HepG2 (cell line): ENCODE data around the gene ARHGDIA. TPM values are rescaled to one million over a fixed set of nuclear protein-coding genes. Genes with fewer than 3 reads are reported as not detected.
A peak's percentile ranks its signal among the peaks of the same experiment; 100 is the strongest.

Source experiments
- CEBPB ChIP-seq: IDR thresholded peaks from 2 replicates; pipeline ENCODE4 v1.6.1; 2011; ENCODE audit warnings: low read depth, low read length, improper control_type of control experiment, borderline replicate concordance
- CHCHD3 ChIP-seq: sonication (generic); formaldehyde crosslinking; IDR thresholded peaks from 2 replicates; pipeline ENCODE4 v1.8.0; 2022; ENCODE audit warnings: mild to moderate bottlenecking, missing genetic modification reagents, moderate library complexity
- GZF1 ChIP-seq: sonication (generic); formaldehyde crosslinking; IDR thresholded peaks from 2 replicates; pipeline ENCODE4 v1.5.1; 2020; ENCODE audit warnings: mild to moderate bottlenecking, missing genetic modification reagents
- HES4 ChIP-seq: sonication (generic); formaldehyde crosslinking; IDR thresholded peaks from 2 replicates; pipeline ENCODE4 v1.9.0; 2021; ENCODE audit warnings: mild to moderate bottlenecking, missing genetic modification reagents, borderline replicate concordance
- HNF4G ChIP-seq, 2 experiments: sonication (generic) in 1 of 2; formaldehyde crosslinking in 1 of 2; IDR thresholded peaks; 2 replicates each; pipeline versions ENCODE4 v1.4.0 to v1.6.1; 2011 to 2020; ENCODE audit warnings: borderline replicate concordance in 2 of 2, low read depth in 2 of 2, mild to moderate bottlenecking in 2 of 2, low read length in 1 of 2, missing genetic modification reagents in 1 of 2, moderate library complexity in 1 of 2
- JUND ChIP-seq: sonication (generic); formaldehyde crosslinking; IDR thresholded peaks from 2 replicates; pipeline ENCODE4 v1.8.0; 2022; ENCODE audit warnings: mild to moderate bottlenecking, missing genetic modification reagents
- KLF6 ChIP-seq: IDR thresholded peaks from 2 replicates; pipeline ENCODE4 v1.8.0; 2016; ENCODE audit warnings: missing biosample characterization, missing genetic modification reagents
- NPAS2 ChIP-seq: sonication (generic); formaldehyde crosslinking; IDR thresholded peaks from 2 replicates; pipeline ENCODE4 v1.8.0; 2022; ENCODE audit warnings: mild to moderate bottlenecking, missing genetic modification reagents, borderline replicate concordance
- PLRG1 ChIP-seq: fragments of 450-650 bp; conservative IDR thresholded peaks from 2 replicates; pipeline ENCODE4 v1.6.1; 2016
- RARA ChIP-seq: IDR thresholded peaks from 2 replicates; pipeline ENCODE4 v1.6.1; 2016; ENCODE audit warnings: missing genetic modification reagents, missing compliant biosample characterization
- REST ChIP-seq, 2 experiments: IDR thresholded peaks; 2 replicates each; pipeline ENCODE4 v1.6.1; 2011 to 2012; ENCODE audit warnings: low read length in 2 of 2, borderline replicate concordance in 1 of 2, low read depth in 1 of 2, mild to moderate bottlenecking in 1 of 2, moderate library complexity in 1 of 2
- SAP130 ChIP-seq: IDR thresholded peaks from 2 replicates; pipeline ENCODE4 v1.6.1; 2016; ENCODE audit warnings: low read depth
- TBP ChIP-seq: sonication (generic); formaldehyde crosslinking; IDR thresholded peaks from 2 replicates; pipeline ENCODE4 v1.5.0; 2020; ENCODE audit warnings: missing genetic modification reagents
- UBTF ChIP-seq: sonication (generic); formaldehyde crosslinking; IDR thresholded peaks from 2 replicates; pipeline ENCODE4 v1.4.0; 2020; ENCODE audit warnings: mild to moderate bottlenecking, missing genetic modification reagents
- ZNF143 ChIP-seq: sonication (generic); formaldehyde crosslinking; IDR thresholded peaks from 2 replicates; pipeline ENCODE4 v1.4.0; 2020; ENCODE audit warnings: missing genetic modification reagents
- ZNF331 ChIP-seq: sonication (generic); formaldehyde crosslinking; IDR thresholded peaks from 2 replicates; pipeline ENCODE4 v1.4.0; 2020; ENCODE audit warnings: missing genetic modification reagents
- ZNF382 ChIP-seq: sonication (generic); formaldehyde crosslinking; IDR thresholded peaks from 2 replicates; pipeline ENCODE4 v1.5.0; 2020; ENCODE audit warnings: missing genetic modification reagents, mild to moderate bottlenecking, borderline replicate concordance
- ZNF441 ChIP-seq: sonication (generic); formaldehyde crosslinking; IDR thresholded peaks from 2 replicates; pipeline ENCODE4 v1.7.0; 2021; ENCODE audit warnings: missing genetic modification reagents, borderline replicate concordance
- ZNF558 ChIP-seq: sonication (generic); formaldehyde crosslinking; IDR thresholded peaks from 2 replicates; pipeline ENCODE4 v1.9.0; 2022; ENCODE audit warnings: mild to moderate bottlenecking, missing genetic modification reagents, borderline replicate concordance
- ZNF580 ChIP-seq: IDR thresholded peaks from 2 replicates; pipeline ENCODE4 v1.6.1; 2016; ENCODE audit warnings: low read depth, borderline replicate concordance
- ZNF672 ChIP-seq: sonication (generic); formaldehyde crosslinking; IDR thresholded peaks from 2 replicates; pipeline ENCODE4 v1.8.1; 2022; ENCODE audit warnings: missing genetic modification reagents
- ZNF775 ChIP-seq: sonication (generic); formaldehyde crosslinking; IDR thresholded peaks from 2 replicates; pipeline ENCODE4 v1.4.0; 2020; ENCODE audit warnings: missing genetic modification reagents, mild to moderate bottlenecking, moderate library complexity, borderline replicate concordance
- ZNF782 ChIP-seq: sonication (generic); formaldehyde crosslinking; IDR thresholded peaks from 2 replicates; pipeline ENCODE4 v1.4.0; 2020; ENCODE audit warnings: missing genetic modification reagents, mild to moderate bottlenecking, borderline replicate concordance
- polyA plus RNA-seq, 8 experiments: library from polyadenylated mRNA; depleted of rRNA in 3 of 8; stranded (reverse) in 7 of 8; unstranded in 1 of 8; fragments of >200 nt; fragmentation: Illumina TruSeq in 4 of 8; extraction: Trizol in 4 of 8; gene quantifications; 2 replicates each; pipeline versions ENCODE4 v1.2.1 to v1.2.3, GENCODE V29; 2011 to 2016; ENCODE audit warnings: low read depth in 4 of 8, missing spikeins in 1 of 8, mixed read lengths in 1 of 8; ENCODE audit not compliant: insufficient read depth in 1 of 8
- total RNA-seq, 5 experiments: library from RNA; depleted of rRNA; stranded (reverse); fragments of >200 nt; fragmentation: Illumina TruSeq; extraction: Trizol; gene quantifications; 2 replicates each; pipeline ENCODE4 v1.2.3, GENCODE V29; 2016; ENCODE audit warnings: low read depth in 1 of 5

ARHGDIA gene
- total and polyA plus RNA-seq, 2 of the 13 experiments (the other 11 are each of a cell fraction or from before 2014, with no cell fraction given): 40.0 to 64.0 TPM

- TF ChIP-seq HNF4G (IDR thresholded peaks at IDR 0.05; ENCODE audit: borderline replicate concordance, low read depth, low read length): no peak
- peak; percentile 48; the same call in 1 of the 2 replicates for TF ChIP-seq HNF4G (CRISPR knock-in tag; IDR thresholded peaks at IDR 0.05; ENCODE audit: borderline replicate concordance, low read depth)
- TF ChIP-seq ZNF580 (CRISPR knock-in tag): 0 out of 2 replicates have a peak, but pooled peaks have one; percentile 18
- no peak for TF ChIP-seq RARA (CRISPR knock-in tag)
- TF ChIP-seq PLRG1: no peak
- peak; percentile 88; the same call in 1 of the 2 replicates for TF ChIP-seq HES4
- TF ChIP-seq SAP130: no peak; the same call in 1 of the 2 replicates
- no peak for TF ChIP-seq ZNF382 (CRISPR knock-in tag)
- TF ChIP-seq CHCHD3 (CRISPR knock-in tag): peak; percentile 81; the same call in 1 of the 2 replicates
- TF ChIP-seq ZNF331 (CRISPR knock-in tag): no peak
- no peak for TF ChIP-seq CEBPB
- no peak for TF ChIP-seq NPAS2 (CRISPR knock-in tag)
- TF ChIP-seq GZF1 (CRISPR knock-in tag): 0 out of 2 replicates have a peak, but pooled peaks have one; percentile 10
- TF ChIP-seq ZNF672 (CRISPR knock-in tag): peak; percentile 88; the same call in 1 of the 2 replicates
- TF ChIP-seq ZNF775 (CRISPR knock-in tag): no peak
- TF ChIP-seq UBTF (CRISPR knock-in tag): peak; percentile 41; the same call in 1 of the 2 replicates
- TF ChIP-seq ZNF143 (CRISPR knock-in tag): no peak
- 0 out of 2 replicates have a peak, but pooled peaks have one; percentile 4 for TF ChIP-seq TBP (CRISPR knock-in tag)
- TF ChIP-seq REST (IDR thresholded peaks at IDR 0.05; ENCODE audit: borderline replicate concordance in 1 of 2, low read depth in 1 of 2, low read length in 2 of 2): no peak
- TF ChIP-seq JUND (CRISPR knock-in tag): peak; percentile 39; the same call in 1 of the 2 replicates
- TF ChIP-seq ZNF441: peak; percentile 32; the same call in 1 of the 2 replicates
- no peak for TF ChIP-seq ZNF782 (CRISPR knock-in tag)
- TF ChIP-seq ZNF558 (CRISPR knock-in tag): no peak; the same call in 1 of the 2 replicates
- no peak; the same call in 1 of the 2 replicates for TF ChIP-seq KLF6 (CRISPR knock-in tag)
These were observed 31.0 kb upstream of the ARHGDIA start, which contains the start of gene NPB (continued) for GRCh38 chr17:81902023-81902652.
